Activated gamma-delta T cell treated with Interleukin-2 at 50 U/mL for 16 hours (primary cell): Measurements from ENCODE around the gene GSE1.

Experiments
- DNase-seq: peaks from one replicate; pipeline ENCODE4 v3.0.0-alpha.2; 2020

The GSE1 gene

DNA sequence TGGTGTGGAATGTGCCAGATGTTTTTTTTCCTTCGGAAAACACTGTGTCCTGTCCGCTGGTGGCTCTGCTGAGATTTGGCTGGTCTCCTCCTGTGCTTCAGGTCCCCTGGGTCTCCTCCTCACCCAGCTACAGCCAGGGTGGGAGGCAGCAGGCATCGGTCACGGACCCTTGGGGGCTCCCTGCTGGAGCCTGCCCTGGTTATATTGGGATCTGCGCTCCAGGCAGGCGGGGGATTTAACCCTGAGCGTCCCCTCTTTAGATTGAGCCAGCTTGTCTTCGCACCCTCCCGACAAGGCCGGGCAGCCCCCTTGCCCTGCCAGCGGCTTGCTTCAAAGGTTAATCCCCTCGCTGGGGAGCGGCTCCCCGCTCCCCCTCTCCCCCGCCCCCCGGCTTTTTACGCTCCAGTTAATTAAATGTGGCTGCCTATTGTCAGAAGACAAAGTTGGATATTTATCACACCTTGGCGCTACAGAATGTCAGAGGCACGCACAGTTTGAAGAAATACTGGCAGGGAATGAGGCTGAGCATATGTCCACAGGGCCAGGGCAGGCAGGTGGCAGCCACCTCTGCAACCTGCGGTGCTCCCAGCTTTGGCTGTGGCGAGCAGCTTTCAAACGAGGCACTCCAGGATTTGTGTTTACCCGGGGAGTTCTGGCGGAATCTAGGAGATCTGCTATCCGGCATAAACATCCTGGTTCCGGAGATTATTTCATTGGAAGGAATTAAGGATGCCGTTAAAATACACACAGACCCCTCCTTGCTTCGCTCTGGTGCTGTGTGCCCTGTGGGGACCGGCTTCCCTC lies 38.2 kb upstream of the GSE1 start:
- DNase-seq: no peak

DNA sequence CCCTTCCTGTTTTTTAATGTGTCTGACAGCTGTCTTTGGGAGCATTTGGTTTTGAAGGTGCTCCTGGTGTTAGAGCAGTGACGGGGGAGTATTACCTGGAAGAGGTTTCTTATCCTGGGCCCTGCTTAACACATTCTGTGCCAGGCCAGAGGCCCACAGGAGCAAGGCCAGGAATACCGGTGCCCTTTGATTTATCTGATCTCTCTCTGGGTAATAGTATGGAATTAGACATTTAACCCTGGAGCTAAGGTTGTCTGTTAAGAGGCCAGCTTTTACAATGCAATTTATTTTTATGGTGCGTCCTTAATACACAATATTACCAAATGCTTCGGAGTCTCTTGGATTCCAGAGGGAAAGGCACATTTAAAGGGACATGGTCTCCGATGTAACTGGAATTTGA lies 37.2 kb upstream of the GSE1 start:
- DNase-seq: no peak

DNA sequence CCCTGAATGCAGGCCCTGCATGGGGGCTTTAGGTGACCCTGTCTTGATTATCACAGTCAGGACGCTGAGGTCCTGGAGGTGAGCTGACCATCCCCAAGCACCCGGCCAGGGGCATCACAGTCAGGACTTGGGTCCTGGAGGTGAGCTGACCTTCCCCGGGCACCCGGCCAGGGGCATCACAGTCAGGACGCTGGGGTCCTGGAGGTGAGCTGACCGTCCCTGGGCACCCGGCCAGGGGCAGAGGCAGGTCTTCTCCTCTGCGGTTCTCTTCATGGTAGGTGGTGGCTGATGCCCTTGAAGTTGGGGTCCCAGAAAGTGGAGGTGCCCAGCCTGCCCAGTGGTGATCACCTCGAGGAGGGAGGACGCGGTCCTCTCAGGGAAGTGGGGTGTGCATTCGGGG lies 36.2 kb upstream of the GSE1 start:
- no peak for DNase-seq

DNA sequence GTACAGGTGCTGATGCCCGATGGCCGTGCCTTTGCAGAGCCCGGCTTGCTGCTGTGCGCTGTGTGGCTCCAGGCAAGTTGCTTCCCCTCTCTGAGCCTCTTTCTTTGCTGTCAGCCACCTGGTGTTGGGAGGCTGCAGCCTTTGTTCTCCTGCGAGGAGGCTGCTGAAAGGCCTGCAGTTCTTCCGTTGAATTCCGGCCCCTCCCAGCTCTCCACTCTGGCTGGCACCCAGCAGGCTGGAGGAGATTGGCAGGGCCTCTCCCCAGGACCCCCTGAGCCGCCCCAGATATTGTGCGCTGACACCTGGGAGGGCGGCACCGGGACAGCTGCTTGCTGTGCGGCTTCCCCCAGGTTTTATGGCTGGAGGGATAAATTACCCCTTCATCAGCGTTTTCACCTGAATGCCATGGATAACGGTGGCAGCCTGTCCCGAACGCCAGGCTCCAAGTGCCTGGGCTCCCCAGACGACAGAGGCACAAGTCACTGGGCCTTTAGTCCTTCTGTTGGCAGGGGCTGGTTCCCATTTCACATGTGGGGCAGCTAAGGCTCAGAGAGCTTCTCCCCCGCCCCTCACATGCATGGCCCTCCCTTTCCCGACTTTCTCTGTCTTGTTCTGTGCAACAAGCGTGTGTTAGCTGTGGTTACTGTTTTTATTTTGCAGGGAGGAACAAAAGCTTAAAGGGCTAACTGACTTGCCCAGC lies 35.1 kb upstream of the GSE1 start:
- DNase-seq: no peak

DNA sequence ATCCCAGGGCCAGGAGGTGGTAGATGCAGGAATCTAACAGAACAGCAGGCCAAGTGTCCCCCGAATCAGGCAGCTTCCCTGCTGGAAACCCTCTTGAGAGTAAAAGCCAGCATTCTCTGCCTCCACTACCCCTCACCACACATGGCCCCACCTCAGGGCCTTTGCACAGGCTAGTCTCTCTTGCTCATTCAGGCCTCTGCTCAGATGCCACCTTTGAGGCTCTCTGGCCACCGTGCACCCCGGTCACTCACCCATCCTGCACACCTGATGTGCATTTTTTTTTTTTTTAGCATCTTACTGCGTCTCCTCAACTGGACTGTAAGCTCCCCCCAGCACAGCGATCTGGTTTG lies 34.5 kb upstream of the GSE1 start:
- DNase-seq: no peak

DNA sequence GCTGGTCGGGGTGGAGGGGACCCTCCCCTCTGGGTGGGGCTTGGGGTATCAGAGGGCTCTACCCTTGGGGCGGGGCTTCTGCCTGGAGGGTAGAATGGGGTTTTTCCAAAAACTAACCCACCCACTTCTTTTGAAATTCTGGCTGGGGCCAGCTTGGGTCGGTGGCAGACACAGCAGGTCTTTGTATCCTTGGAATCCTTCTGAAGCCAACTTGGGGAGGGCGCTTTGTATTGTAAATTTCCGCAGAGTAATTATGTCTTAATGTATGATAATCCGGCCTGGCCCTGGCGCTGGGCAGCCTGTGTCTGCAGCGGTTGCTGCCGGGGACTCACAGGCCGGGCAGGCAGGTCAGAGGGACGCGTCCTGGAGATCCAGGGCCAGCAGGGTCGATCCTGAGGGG lies 33.9 kb upstream of the GSE1 start:
- DNase-seq: no peak

DNA sequence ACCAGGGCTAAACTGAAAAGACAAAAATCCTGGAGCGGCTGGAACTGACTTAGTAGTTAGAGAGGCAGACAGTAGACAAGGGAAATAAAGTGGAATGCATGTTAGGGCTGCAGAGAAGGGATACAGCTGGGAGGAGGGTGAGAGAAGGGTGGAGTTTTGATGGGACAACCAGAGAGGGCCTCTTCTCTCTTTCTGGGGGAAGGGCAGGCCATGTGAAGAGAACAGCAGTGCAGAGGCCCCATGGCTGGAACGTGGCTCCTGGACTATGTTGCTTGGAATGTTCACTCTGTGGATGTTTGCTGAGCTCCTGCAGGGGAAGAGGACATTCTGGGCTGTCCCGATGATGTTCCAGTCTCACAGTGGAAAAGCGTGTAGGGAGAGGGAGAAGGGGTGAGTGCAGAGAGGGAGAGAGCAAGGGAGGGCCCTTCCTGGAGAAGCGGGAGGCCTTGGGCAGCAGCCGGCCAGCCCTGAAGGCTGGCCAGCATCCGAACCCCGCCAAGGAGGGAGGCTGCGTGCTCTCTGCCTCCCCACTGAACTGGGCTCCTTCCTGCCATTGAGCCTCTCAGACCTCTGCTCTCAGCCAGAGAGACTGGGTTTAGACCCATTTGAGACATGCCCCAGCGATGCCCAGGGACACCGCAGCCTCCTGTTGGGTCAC lies 33.1 kb upstream of the GSE1 start:
- DNase-seq: no peak

DNA sequence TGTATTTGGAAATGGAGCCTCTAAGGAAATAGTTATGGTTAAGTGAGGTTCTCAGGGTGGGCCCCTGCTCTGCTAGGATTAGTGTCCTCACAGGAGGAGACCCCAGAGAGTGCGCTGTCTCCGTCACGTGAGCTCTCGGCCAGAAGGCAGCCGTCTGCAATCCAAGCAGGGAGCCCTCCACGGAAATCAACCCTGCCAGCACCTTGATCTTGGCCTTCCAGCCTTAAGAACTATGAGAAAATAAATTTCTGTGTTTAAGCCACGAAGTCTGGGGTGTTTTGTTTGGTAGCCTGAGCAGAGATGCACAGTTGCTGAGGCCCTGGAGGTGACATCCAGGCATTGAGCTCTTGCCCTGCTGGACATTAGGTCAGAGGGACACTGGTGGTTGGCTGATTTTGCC lies 32.4 kb upstream of the GSE1 start:
- DNase-seq: no peak

DNA sequence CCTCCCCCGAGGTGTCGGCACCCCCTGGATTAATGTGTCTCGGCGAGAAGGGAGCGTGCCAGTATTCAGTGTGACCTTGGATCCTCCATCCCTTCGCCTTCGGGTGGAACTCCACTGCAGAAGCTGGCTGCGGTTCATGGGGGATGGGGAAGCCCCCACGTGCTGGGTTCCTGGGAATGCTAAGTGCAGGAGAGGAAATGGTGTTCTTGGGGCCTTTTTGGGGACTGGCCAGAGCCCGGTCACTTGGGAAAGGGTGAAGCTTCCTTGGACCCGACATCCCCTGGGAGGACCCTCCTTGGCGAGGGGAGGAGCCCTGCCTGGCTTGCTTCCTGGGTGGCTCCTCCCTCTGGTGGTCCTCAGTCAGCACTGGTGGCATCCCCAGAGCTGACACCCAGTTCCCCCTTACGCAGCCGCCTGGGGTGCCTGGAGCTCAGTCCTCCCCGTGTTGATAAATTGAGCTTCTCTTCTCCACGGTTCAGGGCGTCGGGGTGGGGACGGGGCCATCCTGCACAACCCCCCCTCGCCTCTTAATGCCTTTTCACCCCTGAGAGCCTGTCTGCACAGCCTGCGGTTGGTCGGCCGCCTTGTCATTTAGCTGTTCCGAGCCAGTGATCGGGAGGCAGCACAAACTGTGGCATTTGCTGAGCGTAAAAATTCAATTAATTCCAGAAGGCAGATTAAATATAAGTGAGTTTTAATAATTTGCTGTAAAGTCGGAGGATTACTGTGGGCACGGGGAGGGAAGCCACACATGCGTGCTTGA lies 30.7 kb upstream of the GSE1 start:
- DNase-seq: no peak

DNA sequence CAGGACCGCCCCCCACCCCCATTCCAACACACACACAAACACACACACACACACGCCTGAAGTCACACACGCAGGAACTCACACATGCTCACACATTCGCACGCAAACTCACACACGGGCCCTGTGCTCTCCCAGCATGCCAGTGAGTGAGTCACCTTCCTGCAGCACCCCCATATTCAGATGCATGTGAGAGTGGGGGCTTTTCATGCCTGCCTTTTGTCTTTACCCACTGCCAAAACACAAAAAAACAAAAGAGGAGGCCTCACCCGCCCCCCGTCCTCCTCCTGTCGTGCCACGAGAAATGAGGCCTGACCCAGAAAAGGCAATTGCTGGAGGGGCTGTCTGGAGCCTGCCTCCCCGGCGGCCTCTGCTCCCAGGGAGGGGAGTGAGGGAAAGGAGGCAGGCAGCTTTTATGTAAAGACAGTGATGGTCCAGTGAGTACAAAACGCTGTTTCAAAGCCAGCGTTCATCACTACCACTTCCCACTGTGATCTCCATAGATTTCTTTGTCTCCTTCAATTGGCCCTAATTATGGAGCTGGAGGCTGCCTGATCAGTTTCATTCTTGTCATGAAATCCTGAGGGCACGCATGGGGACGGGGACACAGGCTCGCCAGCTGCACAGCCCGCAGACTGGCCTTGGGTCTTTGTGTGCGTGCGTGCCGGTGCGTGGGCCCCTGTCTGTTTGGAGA lies 29.5 kb upstream of the GSE1 start:
- DNase-seq: peak; percentile 54

DNA sequence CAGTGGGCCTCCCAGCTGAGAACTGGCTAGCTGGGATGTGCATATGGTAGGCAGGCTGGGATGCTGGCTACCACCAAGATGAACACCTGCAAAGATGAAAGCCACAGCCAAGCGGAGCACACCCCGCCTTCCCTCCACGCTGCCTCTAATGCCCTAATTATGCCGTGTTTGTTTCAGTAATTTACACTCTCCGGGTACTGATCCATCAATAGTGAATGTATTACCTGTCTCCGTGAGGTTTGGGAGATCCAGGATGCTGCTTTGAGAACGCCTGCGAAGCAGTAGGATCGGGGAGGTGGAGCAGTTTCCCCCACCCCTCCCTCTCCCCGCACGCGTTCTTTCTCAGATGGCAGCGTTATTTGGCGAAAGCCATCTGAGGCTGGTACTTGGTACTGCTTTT lies 28.9 kb upstream of the GSE1 start:
- DNase-seq: no peak

DNA sequence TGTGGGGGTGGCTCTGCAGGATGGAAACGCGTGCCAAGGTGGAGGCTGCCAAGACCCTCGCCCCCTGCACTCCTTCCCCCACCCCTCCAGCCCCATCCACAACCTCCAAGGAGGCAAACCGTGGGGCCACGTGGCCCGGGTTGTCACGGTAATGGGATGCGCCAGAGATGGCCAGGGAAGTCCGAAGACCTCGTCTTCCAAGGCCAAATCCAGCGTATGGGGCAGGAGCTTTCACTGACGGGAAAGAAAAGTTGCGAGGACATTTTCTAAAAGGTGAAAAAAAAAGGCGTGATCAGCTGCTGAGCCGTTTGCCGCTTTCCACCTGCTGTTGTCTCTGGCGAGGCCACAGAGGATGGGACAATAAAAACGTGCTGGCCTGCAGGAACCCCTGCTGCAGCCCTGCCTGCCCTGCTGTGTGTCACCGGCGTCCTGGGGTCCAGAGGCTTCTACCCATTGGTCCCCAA lies 28.3 kb upstream of the GSE1 start:
- DNase-seq: no peak

DNA sequence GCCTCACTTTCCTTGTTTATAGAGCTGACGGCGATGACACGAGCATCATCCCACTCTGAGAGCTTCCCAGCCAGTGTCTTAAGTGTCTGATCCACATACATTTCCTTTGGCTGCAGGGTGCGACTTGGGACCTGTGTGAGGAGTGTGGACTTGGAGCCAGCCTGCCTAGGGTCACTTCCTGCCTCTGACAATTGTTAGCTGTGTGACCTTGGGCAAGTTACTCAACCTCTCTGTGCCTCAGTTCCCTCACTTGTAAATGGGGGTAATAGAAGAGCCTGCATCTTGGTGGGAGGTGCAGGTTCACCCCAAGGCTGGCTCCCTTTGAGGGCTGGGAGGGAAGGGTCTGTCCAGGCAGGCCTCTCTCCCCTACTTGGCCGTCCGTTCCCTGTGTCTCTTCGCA lies 27.4 kb upstream of the GSE1 start:
- DNase-seq: no peak

DNA sequence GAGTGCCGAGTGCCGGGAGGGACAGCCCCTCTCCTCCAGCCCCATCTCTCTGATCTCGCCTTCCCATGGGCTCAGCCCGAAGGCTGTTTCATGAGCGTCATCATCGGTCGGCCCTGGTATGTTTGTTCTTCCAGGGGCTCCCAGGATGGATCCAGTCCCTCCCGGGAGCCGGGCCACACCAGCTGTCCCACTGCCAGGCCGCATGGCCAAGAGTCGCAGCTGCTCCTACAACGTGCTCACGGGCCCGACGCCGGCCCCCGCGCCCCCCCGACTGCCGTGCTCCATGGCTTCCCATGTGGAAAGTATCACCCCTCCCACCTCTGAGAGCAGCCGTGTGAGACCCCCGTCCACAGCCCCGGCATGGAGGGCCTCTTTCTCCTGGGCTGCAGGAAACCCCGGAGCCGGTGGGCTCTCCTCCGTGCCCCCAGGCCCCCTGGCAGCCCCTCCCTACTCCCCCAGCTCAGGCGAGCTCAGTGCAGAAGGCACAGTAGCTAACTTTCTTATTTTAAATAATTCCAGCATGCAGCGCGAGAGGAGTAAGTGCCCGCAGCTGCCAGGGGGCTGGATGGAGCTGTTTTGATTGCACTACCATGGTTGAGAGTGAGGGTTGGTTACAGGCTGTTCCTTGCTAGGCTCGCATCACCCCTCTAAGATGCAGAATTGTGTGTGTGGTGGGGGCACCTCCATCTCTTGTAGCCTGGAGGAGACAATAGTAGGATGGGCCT lies 26.6 kb upstream of the GSE1 start:
- no peak for DNase-seq

DNA sequence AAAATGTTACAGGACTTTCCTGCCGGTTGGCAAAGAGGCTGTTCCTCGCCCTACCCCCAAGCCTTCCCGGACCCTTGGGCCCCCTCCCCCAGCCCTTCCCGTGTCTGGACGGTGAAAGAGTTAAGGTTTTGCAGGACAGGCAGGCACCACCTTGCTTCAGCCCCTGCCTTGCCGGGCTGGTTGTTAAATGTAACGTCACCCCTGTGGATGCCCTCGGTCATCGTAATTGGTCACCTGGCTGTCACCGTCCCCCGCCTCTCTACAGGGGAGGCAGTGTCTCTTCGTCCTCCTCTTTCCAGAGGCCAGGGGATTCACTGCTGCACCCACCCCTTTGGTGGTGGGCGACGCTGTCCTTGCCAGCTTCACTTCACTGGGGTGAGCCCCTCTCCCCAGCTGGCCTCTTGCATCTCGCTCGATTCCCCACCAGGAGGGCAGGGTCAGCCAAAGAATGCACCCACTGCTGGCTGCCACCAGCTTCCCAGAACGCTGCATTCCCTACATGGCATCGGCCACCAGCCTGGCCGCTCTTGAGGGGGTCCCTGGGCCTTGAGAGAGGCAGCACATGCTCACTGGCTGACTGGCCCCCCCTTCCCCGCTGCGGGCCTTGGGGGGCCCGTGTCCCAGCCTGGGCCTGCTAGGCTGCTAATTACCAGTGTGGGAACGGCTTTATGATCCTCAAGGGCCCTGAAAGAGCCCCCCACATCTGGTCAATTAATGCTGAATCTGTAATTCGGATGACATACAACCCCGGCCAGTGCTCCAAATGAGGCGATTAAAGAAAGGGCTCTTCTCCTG lies 25.2 kb upstream of the GSE1 start:
- DNase-seq: no peak

DNA sequence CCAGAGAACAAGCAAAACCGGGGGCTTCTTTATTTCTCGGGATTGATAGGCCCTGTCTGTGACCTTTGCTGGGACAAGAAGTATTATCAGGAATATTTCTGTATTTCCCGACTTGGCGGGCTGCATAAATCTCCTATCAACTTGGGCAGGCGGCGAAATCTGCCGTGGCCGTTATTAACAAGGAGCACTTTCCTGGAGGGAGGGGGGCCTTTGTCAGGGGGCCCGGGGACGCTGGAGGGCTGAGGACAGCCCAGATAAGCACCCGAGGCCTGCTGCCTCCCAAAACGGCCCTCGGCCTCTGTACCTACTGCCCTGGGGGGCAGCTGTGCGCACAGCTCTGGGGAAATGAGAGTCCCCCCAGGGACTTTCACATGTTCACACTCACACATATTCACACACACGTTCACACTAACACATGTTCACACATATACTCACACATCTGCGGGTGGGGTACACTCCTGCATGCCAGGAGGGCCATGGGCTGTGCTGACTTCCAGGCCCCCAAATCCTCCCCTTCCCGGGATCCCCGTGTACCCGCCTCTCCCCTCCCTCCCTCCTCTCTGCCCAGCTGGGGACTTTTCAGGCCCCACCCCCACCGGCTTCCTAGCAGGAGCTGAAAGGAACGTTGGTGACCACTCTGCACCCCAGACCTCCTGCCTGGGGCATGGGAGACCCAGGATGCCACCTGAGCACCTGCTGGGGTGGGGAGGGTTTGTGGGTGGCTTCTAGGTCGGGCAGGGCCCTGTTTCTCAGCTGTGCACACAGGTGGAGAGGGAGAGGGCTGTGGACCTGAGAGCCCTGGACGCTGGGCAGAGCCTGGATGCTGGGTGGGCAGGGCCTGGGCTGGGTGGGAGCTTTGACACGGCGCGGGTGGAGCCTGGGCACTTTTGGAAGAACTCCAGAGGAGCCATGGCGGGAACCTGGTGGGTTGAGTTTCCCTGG lies 24.3 kb upstream of the GSE1 start:
- DNase-seq: no peak

DNA sequence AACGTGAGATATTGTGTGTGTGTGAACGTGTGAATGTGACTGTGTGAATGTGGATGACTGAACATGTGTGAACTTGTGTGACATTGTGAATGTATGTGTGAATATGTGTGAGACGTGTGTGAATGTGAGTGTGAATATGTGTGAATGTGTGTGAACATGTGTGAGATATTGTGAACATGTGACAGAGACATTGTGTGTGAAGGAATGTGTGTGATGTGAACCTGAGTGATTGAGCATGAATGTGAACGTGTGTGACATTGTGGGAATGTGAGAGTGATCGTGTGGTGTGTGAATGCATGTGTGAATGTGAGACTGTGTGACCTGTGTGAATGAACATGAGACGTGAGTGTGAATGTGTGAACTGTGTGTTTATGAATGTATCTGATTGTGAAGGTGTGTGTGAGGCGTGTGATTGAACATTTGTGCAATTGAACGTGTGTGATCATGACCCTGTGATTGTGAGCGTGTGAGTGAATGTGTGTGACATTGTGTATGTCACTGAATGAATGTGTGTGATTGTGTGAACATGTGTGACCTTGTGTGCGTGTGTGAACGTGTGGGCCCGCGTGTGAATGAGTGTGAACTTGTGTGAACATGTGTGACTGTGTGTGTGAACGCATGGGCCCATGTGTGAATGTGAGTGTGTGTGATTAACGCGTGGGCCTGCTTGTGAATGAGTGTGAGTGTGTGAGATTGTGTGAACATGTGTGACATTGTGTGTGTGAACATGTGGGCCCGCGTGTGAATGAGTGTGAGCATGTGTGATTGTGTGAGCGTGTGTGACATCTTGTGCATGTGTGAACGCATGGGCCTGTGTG lies 23.2 kb upstream of the GSE1 start:
- no peak for DNase-seq

DNA sequence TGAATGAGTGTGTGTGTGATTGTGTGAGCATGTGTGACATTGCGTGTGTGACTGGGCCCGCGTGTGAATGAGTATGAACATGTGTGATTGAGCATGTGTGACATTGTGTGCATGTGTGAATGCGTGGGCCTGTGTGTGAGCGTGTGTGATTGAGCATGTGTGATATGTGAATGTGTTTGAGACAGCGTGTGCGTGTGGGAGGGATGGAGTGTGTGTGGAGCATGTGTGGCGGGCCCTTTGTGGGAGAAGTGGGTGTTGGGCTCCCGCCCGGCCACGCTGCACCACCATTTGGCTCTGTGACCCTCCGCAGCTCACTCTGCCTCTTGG lies 22.7 kb upstream of the GSE1 start:
- DNase-seq: no peak

DNA sequence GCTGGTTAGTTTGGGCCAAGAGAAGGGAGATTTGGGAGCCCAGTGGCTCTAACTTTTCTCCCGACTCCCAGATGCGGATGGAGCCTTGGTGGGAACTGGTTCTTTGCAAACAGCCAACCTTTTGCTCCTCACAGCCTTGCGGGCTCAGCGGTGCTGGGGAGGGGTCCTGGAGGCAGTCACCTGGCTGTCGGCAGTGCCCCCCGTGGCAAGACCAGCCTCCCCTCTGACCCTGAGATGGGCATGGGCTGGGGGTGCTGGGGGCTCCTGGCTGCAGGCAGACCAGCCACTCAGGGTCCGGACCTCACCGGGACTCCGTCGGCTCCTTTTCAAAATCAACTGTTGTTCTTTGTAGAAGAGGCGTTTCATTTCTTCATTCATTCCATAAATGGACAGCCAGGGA lies 21.7 kb upstream of the GSE1 start:
- no peak for DNase-seq
